ENCODE results near the gene DRG1.
"Not testable (repeated sequence)": the region's sequence is repeated elsewhere in the genome, so short reads cannot be mapped to it uniquely, and the experiment has no call there.

Gene DRG1

GRCh38 chr22:31367426-31367825 lies 32.0 kb upstream of the DRG1 start:
- TF ChIP-seq CTCF (IDR thresholded peaks at IDR 0.05; ENCODE audit: extremely low read depth, missing control alignments): no peak
- DNase-seq (ENCODE audit: low spot score): no peak

DNA sequence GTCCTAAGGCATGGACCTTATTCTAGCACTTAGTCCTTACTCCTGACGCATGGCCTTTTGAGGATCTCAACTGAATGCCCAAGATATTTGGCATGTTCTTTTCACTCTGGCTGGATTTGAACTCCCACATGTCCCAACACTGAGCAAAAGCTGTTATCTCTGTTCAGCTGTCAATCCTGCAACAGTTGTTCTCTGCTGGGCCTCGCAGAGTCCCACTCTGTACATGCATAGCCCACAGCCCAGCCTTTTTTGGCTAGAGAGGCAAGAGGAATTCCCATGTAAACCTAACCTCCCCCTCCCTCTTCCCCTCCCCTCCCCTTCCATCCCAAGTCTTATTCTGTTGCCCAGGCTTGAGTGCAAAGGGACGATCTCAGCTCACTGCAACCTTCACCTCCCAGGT lies 21.8 kb upstream of the DRG1 start:
- DNase-seq (ENCODE audit: low spot score): no peak

DNA sequence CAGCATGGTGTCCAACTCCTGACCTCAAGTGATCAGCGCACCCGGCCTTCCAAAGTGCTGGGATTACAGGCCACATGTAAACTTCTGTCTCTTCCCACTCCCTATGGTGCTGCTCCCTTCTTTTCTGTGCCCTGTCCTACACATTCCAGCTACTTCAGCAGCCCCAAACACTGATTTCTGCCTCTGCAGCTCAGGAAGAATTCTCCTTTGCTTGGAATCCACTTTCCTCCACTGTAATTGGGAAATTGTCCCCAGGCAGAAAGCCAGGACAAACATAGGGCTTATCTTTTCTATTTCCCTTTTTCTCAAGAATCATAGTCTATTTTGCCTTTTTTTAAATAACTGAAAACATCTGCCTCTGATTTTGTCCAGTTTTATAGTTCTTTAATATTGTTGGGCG lies 21.3 kb upstream of the DRG1 start:
- TF ChIP-seq CTCF (IDR thresholded peaks at IDR 0.05; ENCODE audit: extremely low read depth, missing control alignments): no peak
- DNase-seq (ENCODE audit: low spot score): no peak

More for the DNA sequence above, 21.8 kb upstream of the DRG1 start:
- no peak for TF ChIP-seq CTCF (IDR thresholded peaks at IDR 0.05; ENCODE audit: extremely low read depth, missing control alignments)

- not testable (repeated sequence) for DNase-seq (ENCODE audit: low spot score)
These were observed 20.8 kb upstream of the DRG1 start for GRCh38 chr22:31378651-31379050.

DNA sequence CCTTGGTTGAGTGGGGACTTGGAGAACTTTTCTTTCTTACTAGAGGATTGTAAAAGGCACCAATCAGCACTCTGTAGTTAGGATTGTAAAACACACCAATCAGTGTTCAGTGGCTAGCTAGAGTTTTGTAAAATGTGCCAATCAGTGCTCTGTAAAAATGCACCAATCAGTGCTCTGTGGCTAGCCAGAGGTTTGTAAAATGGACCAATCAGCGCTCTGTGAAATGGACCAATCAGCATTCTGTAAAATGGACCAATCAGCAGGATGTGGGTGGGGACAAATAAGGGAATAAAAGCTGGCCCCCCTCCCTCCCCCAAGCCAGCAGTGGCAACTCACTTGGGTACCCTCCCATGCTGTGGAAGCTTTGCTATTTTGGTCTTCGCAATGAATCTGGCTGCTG lies 5.5 kb upstream of the DRG1 start:
- TF ChIP-seq CTCF (IDR thresholded peaks at IDR 0.05; ENCODE audit: extremely low read depth, missing control alignments): no peak
- DNase-seq (ENCODE audit: low spot score): no peak

DNA sequence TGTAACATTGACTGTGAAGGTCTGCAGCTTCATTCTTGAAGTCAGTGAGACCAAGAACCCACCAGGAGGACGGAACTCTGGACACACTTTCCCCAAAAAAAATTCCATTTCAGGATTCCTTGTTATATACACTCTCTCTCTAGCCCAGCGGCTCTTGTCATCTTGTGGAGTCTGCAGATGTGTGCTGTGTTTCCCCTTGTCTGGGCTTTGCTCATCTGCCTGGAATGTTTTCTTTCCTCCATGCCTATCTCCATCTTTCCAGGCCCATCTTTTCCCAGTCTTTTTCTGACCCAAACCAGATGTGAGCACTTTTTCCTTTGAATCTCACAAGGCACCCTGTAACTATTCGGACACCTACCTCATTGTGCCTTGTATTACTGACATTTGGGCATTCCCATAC lies 5.1 kb upstream of the DRG1 start:
- no peak for DNase-seq (ENCODE audit: low spot score)
- no peak for TF ChIP-seq CTCF (IDR thresholded peaks at IDR 0.05; ENCODE audit: extremely low read depth, missing control alignments)

GRCh38 chr22:31398231-31398630 lies 1.2 kb upstream of the DRG1 start:
- no peak for DNase-seq (ENCODE audit: low spot score)

More at GRCh38 chr22:31398231-31398630, 1.2 kb upstream of the DRG1 start:
- no peak for TF ChIP-seq CTCF (IDR thresholded peaks at IDR 0.05; ENCODE audit: extremely low read depth, missing control alignments)

All from GM20000 (cell line).